Measurements from ENCODE around the gene C5orf58.

The C5orf58 gene

DNA sequence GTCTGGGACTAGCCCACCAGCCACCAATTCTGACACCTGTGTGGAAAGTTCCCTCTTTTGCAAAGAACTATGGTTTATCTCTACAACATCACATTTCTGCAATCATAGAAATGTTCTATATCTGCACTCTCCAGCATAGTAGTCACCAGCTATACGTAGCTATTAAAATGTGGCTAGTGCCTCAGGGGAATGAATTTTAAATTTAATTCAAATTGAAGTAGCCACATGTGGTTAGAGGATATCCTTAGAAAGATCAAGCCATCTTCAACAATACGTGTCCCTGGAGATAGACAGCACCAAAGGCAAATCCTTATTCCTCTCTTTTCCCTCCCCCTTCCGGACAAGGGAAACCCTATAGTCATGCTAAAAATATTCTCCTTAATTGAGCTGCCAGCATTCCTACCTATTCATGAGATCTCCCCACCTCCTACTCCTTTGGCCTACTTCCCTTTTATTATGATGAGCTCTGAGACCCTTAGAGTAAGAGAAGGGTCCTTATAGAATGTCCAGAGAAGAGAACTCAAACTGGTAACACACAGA is 53.7 kb downstream of the C5orf58 start:
- DNase-seq = no peak

GRCh38 chr5:170287532-170287931 is 54.7 kb downstream of the C5orf58 start:
- DNase-seq = no peak

DNA sequence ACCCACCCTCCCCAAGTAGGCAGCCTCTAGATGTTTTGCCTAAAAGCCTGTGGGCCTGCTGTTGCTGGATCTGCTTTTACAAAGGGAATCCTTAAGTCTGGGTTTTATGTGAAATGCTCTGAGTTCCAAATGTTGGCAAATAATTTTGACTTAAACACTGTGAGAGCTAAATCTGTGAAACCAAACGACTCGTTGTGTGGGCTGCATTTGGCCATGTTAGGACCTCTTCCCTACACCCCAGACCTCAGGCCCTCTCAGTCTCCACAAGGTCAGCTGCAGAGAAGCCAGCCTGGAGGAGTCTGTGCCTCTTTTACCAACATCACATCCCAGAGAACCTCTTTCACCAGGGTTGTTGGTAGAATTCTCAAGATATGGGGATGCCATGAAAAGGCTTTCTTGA is 55.4 kb downstream of the C5orf58 start:
- no peak for DNase-seq

DNA sequence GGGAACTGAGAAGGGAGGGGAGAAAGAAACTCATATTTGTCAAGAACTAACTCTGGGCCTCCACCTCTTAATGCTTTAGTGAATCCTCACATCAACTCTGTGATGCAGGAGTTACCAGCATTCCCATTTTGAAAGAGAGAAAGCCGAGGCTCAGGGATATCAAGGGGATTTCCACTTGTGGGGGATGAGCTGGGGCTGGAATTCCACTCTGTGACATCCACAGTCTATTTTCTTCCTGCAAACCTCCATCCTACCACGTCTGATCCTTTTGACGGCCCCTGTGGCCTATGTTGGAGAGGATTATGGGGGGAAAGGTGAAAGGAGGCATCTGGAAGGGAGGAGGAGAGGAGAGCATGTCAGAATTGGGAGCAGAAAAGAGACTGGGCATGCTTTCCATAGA is 55.8 kb downstream of the C5orf58 start:
- no peak for DNase-seq

- no peak for DNase-seq
These were observed 56.3 kb downstream of the C5orf58 start for GRCh38 chr5:170289121-170289520.

GRCh38 chr5:170289764-170290163 is 57.0 kb downstream of the C5orf58 start:
- DNase-seq = no peak

DNA sequence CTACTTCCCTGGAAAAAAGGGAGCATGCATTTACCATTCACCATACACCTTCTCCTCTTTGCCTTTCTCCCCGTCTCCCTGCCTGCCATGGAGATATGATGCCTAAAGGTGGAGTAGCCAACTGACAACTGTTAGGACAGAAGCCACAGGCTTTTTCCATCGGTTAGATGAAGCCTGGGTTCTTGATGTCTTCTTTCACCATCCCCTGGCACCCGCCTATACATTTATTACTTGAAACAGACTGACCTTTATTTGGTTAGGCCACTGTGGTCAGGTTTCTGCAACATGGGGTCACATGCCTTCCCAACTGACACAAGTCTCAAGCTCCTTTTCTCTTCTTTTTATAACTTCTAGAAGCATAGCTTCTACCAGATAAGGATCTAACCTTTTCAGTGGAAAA is 57.7 kb downstream of the C5orf58 start:
- no peak for DNase-seq

DNA sequence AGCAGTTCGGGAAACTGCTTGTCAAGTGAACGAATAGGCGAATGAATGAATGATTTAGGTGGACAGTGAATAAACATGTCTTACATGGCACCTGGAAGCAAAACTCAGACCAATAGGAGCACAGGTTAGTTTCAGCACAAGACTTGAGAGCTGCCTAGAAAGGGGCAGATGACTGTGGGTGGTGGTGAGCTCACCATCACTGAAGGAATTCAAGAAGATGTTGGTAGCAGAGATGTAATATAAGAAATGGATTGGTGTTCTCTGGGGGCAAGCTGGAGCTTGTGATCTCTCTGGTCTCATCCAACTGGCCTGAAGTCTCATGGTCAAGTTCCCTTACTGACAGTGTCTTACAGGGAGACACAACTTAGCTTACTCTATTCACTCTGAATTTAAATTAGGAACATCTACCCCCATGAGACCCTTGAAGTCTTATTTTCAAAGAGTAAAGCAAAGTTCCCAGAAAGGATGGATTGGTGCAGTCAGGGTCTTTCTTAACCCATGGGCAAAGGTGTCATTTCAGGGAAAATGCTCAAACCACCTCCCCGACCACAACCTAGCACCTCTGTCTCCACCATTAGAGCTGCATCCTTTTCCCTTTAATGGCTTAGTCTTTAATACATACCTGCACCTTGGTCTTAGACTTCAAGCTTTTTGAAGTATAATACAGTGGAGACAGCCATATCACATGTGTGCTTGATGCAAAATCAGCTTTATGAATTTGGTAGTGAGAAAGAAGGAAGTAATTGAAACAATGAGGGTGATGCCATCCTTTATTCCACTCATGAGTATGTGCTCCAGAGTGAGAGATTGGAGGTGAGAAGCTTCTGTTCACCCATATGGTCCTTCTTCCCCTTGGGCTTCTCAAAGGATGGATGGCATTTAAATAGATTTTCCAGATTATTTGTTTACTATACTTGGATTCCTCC is 59.7 kb downstream of the C5orf58 start:
- no peak for DNase-seq

DNA sequence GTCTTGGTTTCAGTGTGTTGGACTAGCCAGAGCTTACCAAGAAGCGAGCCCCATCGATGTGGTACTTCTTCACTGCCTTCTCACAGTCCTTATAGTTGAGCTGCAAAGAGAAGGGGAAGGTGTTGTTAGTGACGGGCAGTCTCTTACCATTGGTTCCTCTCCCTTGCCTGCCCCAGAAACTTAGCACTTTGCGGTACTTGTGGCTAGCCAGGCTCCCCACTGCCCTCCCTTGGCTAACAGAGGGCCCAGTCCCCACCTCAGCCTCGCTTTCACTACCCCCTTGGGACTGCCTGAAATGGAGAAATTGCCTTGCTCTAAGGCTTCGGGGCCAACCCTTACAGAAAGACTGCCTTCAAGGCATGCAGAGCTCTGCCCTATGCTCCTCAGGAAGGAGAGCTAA is 60.5 kb downstream of the C5orf58 start:
- DNase-seq = no peak

DNA sequence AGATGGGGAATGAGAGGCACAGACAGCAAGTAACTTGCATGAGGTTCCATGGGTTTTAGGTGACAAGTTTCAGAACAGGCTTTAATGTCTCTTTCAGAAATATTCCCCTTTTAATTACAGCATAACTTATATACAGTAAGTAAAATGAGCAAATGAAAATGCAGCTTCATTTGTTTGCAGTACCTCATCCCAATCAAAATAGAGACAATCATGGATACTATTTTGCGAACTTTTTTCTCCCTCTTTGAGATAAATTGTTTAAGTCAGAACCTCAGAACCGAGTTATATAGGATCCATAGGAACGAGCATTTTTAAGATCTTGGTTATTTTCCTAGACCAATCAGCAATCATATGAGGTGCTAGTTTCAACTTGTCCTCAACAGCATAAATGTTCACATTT is 61.3 kb downstream of the C5orf58 start:
- no peak for DNase-seq

DNA sequence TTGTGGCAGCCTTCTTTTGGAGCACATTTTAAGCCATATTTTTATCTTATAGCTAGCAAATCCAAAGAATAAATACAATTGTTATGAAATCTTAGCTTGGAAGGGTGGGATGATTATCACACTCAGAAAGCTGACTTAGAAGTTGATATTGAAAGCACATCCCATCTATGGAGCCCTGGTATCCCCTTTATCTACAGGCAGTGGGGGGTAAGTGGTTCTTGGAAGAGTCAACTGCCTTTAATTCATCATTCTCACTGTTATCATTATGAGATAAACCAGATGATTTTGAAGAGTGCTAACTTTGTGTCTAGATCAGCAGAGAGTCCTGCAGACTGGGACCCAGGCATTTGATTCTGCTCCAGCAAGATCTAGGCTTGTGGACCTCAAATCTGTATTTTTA is 61.8 kb downstream of the C5orf58 start:
- no peak for DNase-seq

Measured in NCI-H1436 treated with DMSO at 0.1 percent for 48 hours (cell line).